Right forelimb (tissue), 1 donor: ENCODE measurements around the gene TUBA1B.

Experiments used
- DNase-seq: peaks from one replicate; pipeline ENCODE4 v3.0.0-alpha.2; 2018

Gene TUBA1B

GRCh38 chr12:49089821-49090773, 41.1 kb downstream of the TUBA1B start:
- peak; percentile 78 for DNase-seq

GRCh38 chr12:49088932-49089330, 42.3 kb downstream of the TUBA1B start:
- DNase-seq = no peak

GRCh38 chr12:49088150-49088931, 42.9 kb downstream of the TUBA1B start:
- DNase-seq = peak; percentile 80

- no peak for DNase-seq
Measured at GRCh38 chr12:49086116-49086515, 45.1 kb downstream of the TUBA1B start.

- DNase-seq = no peak
Measured at GRCh38 chr12:49084438-49084837, 46.8 kb downstream of the TUBA1B start.

- DNase-seq = peak; percentile 66
Measured at GRCh38 chr12:49079793-49080192, 51.4 kb downstream of the TUBA1B start.
